NOMO-1 treated with DMSO at 0.1 percent for 48 hours (cell line): ENCODE measurements around the gene PLEKHN1.
"Not testable (repeated sequence)": the region's sequence is repeated elsewhere in the genome, so short reads cannot be mapped to it uniquely, and the experiment has no call there.

Experiments
- DNase-seq: peaks from one replicate; lab custom pipeline; 2025; ENCODE audit not compliant: unreplicated experiment; lab: John Stamatoyannopoulos, UW

PLEKHN1 gene

DNA sequence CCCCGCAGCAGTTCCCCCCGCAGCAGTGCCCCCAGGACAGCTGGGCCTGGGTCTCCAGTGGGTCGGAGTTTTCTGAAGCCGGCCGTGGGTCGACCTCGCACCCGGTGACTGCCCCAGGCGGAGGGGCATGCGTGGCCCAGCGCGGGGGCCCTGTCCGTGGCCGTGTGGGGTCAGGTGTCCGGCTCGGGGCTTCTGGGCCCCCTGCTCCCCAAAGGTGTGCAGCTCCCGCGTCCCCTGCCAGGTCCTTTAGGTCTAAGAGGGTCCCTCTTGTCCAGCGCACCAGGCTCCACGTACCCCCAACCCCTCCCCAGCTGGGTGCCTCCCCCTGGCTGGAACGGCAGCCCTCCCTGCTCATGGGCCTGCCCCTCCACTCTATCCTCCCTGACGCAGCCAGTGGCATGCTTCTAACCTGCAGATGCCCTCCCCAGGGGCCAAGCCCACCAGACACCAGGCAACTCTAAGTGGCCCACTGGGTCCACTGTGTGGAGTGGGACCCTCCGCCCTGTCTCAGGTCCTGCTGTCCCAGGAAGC, 39.6 kb downstream of the PLEKHN1 start:
- DNase-seq, result no peak

DNA sequence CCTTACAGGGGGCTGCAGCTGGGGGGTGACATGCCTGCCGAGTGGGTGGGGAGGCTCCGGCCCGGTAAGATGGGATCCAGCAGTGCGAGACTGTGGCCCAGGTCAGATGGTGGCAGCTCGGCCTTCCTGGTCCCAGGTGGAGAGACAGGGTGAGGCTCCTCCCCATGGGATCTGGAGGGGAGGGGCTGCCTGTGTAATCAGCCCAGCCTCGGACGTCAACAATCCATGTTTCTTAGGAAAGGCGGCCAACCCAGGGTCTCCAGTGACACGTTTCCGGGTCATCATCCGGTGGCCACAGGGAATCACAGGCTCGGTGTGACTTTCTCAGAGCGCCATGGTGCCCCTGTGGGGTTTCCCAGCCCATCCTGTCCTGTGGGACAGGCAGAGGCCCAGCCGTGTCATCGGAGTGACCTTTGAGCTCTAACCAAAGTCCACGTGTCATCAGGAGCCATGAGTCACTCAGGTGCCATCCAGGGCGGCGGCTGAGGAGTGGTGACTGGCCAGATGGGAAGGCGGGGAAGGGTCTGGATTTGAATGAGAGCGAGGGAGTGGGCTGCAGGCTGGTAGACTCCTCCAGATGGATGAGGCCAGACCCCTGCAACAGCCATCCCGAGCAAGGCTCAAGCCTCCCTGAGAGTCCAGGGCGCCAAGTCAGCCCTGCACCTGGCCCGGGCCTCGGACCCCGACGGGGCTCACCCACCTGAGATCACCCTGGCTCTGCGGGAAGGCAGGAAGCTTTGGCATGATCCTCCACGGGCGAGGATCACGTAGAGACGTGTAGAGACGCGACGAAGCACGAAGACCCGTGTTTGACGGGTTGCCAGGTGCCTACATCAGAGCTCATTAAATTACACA, 40.2 kb downstream of the PLEKHN1 start:
- no peak for DNase-seq

- not testable (repeated sequence) for DNase-seq
These were observed 43.8 kb downstream of the PLEKHN1 start for GRCh38 chr1:1010131-1010530.

DNA sequence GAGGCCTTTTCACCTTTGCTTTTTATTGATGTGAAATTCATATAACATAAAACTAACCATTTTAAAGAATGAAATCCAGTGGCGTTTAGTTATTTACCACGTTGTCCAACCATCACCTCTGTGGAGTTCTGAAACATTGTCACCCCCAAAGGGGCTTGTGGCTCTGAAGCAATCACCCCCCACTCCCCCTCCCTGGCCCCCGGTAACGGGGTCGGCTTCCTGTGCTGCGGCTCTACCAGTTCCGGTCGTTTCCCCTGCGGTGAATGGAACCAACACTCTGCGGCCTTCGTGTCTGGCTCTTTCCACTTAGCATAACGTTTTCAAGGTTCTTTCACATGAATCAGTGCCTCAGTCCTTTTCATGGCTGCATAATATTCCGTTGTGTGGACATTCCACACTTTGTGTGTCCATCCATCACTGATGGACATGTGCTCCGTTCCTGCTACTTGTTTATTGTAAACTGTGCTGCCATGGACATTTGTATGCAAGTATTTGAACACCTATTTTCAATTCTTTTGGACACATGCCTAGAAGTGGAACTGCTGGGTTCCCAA, 45.2 kb downstream of the PLEKHN1 start:
- DNase-seq, result no peak

DNA sequence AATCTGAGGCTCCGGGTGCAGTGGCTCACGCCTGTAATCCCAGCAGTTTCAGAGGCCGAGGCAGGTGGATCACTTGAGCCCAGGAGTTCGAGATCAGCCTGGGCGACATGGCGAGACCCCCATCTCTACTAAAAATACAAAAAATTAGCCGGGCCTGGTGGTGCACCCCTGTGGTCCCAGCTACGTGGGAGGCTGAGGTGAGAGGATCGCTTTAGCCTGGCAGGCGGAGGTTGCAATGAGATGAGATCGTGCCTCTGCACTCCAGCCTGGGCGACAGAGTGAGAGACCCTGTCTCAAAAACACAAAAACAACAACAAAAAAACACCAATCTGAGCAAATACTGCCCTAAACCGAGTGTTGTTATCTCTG, 46.4 kb downstream of the PLEKHN1 start:
- DNase-seq, result not testable (repeated sequence)

- peak; percentile 85 for DNase-seq
These were observed 47.0 kb downstream of the PLEKHN1 start, which contains the start of gene ISG15 for GRCh38 chr1:1013105-1013921. Gene ISG15 (plus strand): TSS chr1:1013497. CDS start chr1:1013574, 77 bp downstream.

GRCh38 chr1:1013922-1014648, 47.8 kb downstream of the PLEKHN1 start:
- no peak for DNase-seq

DNA sequence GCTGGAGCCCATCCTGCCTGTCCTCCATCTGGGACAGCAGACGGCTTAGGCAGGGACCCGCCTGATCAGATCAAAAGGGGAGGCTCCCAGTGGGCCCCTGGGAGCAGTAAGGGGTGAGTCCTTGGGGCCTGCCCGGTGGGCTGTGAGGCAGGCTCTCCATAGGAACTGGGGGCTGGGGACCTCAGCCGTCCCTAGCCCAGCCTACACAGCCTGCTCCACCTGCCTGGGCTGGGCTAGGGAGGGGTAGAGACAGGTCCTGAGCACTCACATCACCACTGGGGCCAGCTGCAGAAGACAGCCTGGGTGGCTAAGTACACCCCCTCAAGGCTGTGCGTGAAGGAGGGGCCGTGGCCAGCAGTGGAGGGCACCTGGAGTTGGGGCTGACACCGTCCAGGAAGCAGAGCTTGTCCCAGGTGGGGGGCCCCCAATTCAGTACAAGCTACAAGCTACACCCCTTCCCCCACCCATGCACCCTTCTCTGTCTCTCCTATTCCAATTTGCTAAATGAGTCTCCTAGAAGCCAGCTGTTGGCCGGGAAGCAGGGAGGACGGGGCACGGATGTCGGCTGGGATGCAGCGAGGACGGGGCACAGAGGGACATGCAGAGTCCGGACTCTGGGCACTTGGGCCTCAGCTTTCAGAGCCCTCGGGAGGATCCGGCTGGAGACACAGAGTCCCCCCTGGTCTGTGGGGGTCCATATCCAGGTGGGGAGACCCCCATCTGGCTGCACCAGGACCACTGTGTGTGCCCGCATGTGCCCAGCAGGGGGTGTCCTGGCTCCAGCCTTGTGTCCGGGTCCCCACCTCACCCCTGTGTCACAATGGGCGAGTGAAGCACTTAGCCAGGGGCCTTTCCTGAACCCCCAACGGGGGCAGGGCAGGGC, 48.8 kb downstream of the PLEKHN1 start:
- no peak for DNase-seq

DNA sequence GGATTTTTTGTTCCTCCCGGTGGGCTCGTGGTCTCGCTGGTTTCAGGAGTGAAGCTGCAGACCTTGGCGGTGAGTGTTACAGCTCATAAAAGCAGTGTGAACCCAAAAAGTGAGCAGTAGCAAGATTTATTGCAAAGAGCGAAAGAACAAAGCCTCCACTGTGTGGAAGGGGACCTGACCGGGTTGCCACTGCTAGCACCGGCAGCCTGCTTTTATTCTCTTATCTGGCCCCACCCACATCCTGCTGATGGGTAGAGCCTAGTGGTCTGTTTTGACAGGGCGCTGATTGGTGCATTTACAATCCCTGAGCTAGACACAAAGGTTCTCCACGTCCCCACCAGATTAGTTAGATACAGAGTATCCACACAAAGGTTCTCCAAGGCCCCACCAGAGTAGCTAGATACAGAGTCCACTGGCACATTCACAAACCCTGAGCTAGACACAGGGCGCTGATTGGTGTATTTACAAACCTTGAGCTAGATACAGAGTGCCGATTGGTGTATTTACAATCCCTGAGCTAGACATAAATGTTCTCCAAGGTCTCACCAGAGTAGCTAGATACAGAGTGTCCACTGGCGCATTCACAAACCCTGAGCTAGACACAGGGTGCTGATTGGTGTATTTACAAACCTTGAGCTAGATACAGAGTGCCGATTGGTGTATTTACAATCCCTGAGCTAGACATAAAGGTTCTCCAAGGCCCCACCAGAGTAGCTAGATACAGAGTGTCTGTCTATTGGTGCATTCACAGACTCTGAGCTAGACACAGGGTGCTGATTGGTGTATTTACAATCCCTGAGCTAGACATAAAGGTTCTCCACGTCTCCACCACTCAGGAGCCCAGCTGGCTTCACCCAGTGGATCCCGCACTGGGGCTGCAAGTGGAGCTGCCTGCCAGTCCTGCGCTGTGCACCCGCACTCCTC, 51.4 kb downstream of the PLEKHN1 start:
- DNase-seq, result not testable (repeated sequence)

GRCh38 chr1:1018321-1018685, 52.0 kb downstream of the PLEKHN1 start:
- not testable (repeated sequence) for DNase-seq

GRCh38 chr1:1019122-1019999, 53.1 kb downstream of the PLEKHN1 start:
- peak; percentile 72 for DNase-seq

GRCh38 chr1:1020000-1020404, 53.7 kb downstream of the PLEKHN1 start, which contains the start of gene AGRN:
Gene AGRN (plus strand): TSS chr1:1020120. CDS start chr1:1020173, 53 bp downstream.
- DNase-seq, result no peak

- no peak for DNase-seq
These were observed 54.2 kb downstream of the PLEKHN1 start for GRCh38 chr1:1020415-1021009.

GRCh38 chr1:1021010-1021919, 55.0 kb downstream of the PLEKHN1 start:
- DNase-seq, result no peak

DNA sequence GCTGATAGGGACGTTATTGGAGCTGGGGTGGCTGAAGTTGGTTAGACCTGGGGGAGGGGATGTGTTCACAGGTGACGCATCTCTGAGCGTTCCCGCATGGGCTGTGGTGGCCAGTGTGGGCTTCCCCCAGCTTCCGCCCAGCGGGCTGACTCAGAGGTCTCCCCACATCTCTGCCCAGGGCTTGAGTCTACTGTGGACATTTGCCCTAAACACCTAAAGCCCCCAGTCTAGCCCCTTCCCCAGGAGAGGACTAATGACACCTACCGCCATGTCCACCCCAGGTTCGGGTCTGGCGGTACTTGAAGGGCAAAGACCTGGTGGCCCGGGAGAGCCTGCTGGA, 55.6 kb downstream of the PLEKHN1 start:
- no peak for DNase-seq

- DNase-seq, result no peak
These were observed 56.2 kb downstream of the PLEKHN1 start for GRCh38 chr1:1022302-1023009.
